ENCODE measurements around the gene TLR9.
"Not testable (repeated sequence)": the region's sequence is repeated elsewhere in the genome, so short reads cannot be mapped to it uniquely, and the experiment has no call there.

TLR9 gene, protein sequence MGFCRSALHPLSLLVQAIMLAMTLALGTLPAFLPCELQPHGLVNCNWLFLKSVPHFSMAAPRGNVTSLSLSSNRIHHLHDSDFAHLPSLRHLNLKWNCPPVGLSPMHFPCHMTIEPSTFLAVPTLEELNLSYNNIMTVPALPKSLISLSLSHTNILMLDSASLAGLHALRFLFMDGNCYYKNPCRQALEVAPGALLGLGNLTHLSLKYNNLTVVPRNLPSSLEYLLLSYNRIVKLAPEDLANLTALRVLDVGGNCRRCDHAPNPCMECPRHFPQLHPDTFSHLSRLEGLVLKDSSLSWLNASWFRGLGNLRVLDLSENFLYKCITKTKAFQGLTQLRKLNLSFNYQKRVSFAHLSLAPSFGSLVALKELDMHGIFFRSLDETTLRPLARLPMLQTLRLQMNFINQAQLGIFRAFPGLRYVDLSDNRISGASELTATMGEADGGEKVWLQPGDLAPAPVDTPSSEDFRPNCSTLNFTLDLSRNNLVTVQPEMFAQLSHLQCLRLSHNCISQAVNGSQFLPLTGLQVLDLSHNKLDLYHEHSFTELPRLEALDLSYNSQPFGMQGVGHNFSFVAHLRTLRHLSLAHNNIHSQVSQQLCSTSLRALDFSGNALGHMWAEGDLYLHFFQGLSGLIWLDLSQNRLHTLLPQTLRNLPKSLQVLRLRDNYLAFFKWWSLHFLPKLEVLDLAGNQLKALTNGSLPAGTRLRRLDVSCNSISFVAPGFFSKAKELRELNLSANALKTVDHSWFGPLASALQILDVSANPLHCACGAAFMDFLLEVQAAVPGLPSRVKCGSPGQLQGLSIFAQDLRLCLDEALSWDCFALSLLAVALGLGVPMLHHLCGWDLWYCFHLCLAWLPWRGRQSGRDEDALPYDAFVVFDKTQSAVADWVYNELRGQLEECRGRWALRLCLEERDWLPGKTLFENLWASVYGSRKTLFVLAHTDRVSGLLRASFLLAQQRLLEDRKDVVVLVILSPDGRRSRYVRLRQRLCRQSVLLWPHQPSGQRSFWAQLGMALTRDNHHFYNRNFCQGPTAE

DNA sequence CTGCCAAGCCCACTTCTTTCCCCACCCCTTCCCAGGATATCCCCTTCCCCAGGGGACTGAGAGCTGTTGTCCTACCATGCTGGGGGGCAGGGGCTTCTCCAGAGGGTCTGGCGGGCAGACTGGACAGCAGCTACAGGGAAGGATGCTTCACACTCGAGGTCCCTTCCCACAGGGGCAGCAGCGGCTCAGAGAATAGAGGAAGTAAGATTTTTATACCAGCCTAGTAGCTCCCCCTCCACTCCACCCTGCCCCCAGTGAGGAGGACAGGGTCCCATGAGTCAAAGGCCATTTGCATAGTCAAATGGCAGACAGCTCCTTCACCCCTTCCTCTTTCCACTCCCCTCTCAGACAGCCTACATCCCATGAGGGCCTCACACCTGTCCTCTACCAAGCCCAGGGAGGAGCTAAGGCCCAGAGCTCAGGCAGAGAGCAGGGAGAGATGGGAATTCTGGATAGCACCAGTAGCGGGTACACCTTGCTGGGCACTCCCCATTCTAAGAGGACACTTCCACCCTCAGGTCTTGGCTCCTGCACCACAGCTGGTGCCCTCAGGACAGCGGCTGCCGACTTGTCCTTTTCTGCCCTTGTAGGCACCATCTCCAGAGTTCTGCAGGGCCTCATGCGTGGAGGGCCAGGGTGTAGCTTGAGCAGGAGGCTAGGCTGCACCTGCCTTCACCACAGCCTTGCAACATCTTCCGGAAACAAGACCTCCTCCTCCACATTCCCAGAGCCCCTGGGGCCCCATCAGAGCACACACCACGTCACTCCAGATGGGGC lies at the start of gene TLR9:
Gene TLR9 (minus strand): TSS at position 194 of the 777 bp plus-strand sequence. CDS start 116 bp downstream, at position 78.
- no peak for DNase-seq

DNA sequence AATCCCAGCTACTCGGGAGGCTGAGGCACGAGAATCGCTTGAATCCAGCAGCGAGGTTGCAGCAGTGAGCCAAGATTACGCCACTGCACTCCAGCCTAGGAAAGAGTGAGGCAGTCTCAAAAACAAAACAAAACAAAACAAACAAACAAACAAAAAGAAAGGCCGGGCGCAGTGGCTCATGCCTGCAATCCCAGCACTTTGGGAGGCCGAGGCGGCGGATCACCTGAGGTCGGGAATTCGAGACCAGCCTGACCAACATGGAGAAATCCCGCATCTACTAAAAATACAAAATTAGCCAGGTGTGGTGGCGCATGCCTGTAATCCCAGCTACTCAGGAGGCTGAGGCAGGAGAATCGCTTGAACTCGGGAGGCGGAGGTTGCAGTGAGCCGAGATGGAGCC lies 49.3 kb upstream of the TLR9 start:
- DNase-seq = not testable (repeated sequence)

DNA sequence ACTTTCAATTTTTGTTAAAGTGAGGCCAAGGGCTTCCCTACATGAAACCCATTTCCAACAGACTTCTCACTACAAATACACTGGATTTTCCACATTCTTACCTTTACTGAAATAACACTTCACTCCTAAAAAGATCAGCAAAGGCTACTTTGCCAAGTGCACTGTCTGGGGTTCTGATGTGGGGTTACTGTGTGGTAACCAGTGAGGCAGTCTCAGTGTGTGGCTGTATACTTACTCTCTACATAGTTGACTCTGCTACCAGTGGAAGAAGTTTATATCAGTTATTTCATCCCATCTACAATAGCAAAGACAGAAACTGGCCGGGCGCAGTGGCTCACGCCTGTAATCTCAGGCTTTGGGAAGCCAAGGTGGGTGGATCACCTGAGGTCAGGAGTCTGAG lies 47.4 kb upstream of the TLR9 start:
- no peak for DNase-seq

DNA sequence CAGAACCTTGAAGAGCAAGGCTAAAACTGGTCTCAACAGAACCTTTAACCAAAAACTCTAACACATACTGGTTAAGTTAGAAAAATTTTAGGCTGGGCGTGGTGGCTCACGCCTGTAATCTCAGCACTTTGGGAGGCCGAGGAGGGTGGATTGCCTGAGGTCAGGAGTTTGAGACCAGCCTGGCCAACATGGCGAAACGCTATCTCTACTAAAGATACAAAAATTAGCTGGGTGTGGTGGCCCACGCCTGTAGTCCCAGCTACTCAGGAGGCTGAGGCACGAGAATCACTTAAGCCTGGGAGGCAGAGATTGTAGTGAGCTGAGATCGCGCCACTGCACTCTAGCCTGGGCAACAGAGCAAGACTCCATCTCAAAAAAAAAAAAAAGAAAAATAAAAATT lies 46.7 kb upstream of the TLR9 start:
- DNase-seq = not testable (repeated sequence)

DNA sequence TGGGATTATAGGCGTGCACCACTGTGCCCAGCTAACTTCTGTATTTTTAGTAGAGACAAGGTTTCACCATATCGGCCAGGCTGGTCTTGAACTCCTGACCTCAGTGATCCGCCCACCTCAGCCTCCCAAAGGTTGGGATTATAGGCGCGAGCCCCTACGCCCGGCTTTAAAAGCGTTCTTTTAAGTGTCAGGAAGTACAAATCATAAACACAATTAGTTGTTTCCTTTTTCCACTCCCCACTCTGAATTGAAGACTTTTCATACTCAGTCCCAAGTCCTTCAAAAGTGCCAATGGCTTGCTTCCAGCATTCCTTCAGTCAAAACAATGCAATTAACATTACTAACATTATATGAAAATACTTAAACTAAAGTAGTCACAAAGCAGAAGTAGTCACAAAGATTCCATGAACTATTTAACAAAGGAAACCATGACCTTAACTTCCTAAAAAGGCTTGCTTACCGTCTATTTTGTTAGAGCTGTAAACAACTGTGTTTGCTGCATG lies 44.9 kb upstream of the TLR9 start:
- no peak for DNase-seq

DNA sequence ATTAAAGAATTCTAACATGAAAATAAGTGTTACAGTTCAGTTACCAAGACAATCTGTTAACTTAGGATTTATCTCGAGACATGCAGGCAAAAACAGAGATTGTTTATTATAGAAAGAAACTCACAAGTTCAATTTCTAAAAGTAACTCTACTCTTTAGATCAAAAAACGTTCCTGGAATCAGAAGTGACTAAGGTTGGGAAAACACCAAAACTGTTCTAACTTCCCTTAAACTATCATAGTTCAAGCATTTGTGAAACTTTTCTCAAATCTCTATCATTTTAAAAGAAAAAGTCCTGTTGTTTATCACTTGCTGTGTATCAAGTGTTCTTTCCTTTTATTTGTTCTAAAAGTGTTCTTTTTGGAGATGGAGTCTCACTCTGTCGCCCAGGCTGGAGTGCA lies 44.3 kb upstream of the TLR9 start:
- no peak for DNase-seq

DNA sequence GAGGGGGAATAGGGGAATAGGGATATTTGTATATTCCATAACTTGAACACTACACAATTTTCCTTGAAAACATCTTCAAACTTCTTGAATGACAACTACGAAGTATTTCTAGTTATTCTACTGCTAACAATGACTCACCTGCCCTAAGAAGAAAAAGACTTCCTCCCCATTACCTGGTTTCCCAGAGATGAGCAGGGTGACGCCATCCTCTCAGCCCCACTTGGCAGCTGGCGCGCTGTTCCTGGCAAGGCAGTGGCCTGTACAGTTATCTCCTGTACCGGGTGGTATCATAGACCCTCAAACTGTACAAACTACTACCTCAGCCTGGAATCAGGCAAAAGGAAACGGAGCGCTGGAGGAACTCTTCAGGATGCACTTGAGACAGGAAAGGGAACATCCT lies 42.6 kb upstream of the TLR9 start:
- no peak for DNase-seq

DNA sequence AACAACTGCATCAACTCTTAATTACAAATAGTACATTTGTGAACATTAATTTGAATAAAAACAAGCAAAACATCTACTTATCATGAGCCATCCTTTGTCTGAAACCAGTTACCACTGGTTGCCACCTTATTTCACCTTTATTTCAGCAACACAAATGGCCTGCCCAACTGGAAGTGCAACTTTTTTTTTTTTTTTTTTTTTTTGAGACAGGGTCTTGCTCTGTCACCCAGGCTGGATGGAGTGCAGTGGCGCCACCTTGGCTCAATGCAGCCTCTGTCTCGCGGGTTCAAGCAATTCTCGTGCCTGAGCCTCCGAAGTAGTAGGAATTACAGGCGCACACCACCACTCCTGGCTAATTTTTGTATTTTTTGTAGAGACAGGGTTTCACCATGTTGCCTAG lies 39.9 kb upstream of the TLR9 start:
- no peak for DNase-seq

DNA sequence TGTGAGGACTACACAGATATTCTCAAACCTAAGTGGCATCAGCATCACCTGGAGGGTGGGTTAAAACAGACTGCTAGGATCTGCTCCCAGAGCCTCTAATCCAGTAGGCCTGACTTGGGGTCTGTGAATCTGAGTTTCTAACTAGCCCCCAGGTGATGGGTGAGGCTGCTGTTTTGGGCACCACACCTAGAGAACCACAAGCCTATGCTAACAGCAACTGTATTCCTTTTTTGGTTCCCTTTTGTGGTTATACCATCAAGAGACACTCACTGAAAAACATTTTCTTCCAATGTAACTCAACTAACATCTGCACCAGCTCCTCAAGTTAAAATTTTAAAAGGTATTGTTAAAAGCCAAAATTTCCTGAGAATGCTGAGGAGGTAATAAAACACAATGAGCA lies 37.0 kb upstream of the TLR9 start:
- no peak for DNase-seq

DNA sequence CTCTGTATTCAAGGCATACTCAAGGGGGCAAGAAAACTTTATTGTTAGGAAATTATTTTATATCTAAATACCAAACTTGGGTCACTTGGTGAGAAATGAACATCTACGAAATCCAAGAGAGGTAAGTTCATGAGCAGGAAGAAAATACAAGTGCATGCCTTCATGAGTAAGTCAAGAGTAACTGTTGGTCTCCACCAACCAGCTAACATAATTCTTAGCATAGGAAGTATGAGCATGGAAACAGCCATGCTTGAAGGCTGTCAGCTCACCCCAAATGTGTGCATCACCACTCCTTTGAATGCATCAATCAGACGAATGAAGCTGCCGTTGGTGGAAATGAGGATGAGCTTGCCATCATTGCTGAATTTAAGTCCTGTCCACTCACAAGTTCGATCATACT lies 34.0 kb upstream of the TLR9 start:
- no peak for DNase-seq

DNA sequence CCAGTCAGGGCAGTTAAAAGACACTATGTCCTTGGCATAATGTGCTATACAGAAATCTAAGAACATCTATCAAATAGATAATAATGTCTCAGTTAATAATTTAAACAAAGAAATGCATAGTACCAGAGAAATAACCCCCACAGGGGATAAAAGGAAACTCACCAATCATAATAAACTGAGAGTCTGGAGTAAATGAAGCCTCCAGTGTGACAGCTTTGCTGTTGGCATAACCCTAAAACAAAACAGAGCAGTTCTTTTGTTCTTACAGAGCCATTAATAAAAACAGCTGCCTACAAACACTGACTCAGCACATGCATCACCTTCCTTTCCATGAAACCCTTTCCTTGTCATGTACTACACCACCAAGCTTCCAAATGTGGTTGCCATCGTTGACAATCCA lies 33.6 kb upstream of the TLR9 start:
- DNase-seq = no peak

DNA sequence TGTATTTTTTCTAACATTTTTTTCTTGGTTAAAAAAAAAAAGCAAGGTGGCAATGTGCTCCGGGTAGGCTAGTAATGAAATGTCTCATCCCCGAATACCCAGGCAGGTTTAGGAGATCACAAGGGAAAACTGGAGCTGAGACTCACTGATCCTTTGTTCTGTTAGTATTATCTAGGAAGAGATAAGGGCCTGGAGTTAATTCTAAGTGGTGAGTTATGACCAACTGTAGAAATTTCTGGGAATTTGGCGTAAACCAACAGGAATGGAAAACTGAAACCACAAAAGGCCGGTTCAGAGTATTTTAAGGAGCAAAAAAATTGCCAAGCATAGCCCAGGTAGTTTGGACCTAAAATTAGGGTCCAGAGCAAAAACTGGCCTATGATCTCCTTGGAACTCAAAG lies 32.5 kb upstream of the TLR9 start:
- no peak for DNase-seq

DNA sequence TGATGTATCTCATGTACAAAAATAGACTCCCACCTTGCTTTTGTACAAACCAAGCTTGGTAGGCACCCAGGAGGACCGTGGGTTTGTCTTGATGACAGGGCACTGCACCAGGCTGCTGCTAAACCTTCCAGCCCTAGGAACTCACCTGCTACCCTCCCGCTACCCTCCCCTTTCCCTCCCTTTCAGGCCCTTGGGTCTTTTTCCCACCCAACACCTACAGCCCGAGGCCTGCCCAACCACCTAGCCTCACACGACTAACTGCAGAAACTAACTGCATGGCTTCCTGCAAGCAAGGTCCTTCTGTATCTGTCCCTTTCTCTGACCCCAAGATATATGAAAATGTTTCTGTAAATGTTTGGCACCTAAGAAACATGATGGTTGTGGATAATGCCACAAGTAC lies 31.2 kb upstream of the TLR9 start:
- DNase-seq = no peak

DNA sequence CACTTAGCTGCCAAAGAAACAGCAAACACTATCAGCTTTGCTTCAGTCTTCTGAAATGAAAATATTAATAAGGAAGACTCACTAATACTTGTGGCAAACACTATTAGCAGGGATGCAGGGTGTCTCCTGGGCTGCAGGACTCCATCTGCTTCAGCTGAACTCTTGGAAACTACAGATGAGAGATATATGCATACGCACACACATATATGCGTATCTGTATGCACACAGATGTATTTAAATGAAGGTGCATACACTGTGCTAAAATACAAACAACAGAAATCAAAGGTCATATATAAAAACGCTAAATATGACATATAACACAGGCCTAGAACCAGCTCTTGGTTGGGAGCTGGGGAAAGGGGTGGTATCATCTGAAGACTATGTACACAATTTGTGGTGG lies 30.7 kb upstream of the TLR9 start:
- DNase-seq = no peak

DNA sequence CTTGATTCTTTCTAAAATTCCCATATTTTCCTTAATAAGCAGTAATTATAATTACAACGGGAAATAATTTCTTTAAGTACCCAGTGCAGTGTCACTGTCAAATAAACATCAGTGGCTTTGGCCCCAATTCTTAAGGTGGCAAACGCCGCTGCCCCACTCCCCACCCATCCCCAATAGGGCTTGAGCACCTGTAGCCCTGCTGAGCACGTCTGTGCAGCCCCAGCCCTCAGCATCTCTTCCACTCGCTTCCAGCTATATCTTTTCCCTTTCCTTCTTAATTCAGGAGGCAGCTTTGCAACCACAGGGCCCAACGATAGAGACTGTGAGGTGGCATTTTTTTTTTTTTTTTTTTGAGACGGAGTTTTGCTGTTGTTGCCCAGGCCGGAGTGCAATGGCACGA lies 29.2 kb upstream of the TLR9 start:
- no peak for DNase-seq

DNA sequence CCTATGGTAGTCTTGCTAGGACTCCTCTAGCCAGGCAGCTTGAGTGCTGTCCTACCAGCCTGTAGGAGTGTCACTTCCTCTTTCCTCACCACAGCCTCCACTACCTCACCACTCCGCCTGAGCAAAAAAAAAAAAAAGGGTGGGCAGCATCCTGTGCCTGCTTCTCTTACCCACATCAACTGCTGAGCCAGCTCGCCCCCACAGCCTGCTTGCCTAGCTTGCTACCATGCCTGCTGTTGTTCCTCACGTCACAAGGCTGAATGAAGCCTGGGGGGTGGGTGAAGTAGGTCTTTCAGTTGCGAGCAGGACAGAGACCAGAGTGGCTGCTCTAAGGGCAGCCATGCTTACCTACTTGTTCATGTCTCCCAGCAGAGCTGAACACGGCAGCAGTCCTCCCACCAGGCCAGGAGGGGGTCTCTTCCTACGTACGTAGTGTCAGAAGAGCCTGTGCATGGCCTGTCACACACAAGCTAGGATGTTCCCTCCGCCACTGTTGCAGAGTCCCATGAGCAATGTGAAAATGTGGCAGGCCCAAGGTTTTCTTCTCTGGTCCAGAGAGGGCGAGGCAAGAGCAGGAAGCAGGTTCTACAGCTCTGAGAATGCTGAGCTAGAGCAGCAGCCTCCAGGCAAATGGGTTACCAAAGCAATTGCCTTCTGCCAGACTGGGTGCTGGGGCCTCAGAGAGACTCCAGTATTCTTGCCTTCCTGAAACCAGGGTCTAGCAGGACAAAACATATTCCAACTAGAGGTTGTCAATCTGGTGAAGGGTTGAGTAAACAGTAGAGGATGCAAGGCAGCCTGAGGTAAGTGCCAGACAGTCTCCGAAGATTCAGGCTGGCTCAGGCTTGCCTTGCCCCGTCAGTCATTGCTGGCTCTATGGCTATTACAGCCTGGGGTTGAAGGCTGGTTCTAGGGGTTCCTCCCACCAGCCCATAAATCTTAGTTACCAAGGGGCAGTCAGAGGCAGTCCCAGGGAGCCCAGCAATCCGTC lies 28.2 kb upstream of the TLR9 start:
- DNase-seq = no peak

DNA sequence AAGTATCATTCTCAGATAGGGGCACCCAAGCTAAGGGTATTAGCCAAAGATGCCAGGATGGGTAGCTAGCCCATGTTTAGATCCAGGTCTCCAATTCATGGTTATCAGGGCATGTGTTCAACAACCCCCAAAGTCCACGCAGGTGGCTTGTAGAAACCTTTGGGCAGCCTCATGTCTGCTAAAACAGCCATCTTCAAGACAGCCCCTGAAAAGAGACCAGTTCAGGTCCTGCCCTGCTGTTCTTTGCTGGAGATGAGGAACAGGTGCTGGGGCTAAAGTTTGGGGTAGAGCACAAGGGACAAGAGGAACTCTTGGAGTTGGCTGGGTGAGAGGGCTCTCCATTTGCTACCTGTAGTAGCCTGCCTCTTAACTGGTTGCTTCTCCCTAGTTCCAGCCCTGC lies 24.7 kb upstream of the TLR9 start:
- DNase-seq = no peak

DNA sequence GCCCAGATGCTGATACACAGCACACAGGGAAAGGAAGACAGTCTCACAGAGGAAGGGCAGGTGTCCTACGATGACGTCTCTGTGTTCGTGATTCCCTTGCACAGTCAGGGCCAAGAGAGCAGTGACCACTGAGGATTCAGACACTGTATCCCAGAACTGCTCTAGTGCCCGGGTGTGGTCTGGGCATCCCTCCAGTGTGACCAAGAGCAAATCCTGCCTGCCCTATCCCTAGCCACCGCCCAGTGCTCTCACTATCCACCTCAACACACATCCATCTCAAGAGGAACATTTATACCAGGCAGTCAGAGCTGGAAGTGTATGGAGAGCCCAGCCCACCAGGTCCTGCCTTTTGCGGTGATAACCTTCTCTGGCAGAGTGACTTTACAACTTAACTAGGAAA lies 24.2 kb upstream of the TLR9 start:
- no peak for DNase-seq

DNA sequence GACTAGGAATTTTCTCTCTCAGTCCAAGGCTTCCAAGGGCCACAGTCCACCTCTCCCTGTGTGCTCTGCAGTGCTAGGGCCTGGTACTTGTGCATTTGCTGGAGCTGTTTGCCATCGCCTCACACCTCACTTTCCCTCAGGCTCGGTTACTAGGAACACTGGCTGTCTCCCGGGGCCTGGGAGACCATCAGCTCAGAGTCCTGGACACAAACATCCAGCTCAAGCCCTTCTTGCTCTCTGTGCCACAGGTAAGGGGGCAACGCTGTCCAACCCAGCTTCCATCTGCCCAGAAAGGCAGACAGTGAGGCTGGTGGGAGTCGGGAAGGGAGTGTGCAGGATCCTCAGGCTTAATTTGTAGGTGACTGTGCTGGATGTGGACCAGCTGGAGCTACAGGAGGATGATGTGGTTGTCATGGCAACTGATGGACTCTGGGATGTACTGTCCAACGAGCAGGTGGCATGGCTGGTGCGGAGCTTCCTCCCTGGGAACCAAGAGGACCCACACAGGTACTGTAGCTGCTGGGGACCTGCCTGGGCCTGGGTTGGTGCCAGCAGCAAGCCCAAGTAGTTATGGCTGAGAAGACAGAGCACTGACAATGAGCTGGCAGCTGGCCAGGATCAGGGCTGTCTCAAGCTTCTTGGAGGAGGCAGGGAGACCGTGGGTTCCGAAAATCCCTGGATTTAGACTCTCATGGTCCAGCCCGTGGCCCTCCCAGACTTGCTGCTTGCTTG lies 23.5 kb upstream of the TLR9 start:
- DNase-seq = no peak

DNA sequence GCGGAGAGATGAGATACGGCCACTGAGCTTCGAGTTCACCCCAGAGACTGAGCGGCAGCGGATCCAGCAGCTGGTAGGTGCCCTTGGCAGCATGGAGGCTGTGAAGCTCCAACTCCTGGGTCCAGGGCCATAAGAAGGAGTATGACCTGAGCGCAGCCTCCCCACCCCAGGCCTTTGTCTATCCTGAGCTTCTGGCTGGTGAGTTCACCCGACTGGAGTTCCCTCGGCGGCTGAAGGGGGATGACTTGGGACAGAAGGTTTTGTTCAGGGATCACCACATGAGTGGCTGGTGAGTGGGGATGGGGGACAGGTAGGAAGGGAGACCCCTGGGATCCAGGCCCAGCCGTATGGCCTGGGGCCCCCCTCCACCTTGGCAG lies 22.7 kb upstream of the TLR9 start:
- DNase-seq = no peak
